ENCODE results near the gene IGF2BP1. TPM values are rescaled to one million over a fixed set of nuclear protein-coding genes. Genes with fewer than 3 reads are reported as not detected.

Gene IGF2BP1
- polyA plus RNA-seq, 1 of the 3 experiments (the other 2 are of a cell fraction): 0.05 TPM

GRCh38 chr17:49020609-49021008, 23.4 kb downstream of the IGF2BP1 start:
- Histone ChIP-seq H3K36me3 (replicated peaks in 1 of 2; ENCODE audit: control insufficient read depth in 1 of 2, insufficient read depth in 2 of 2, low read length in 1 of 2) (no peaks in the 10 kb centered on the region), H3K9me2 (no peaks in the 10 kb centered on the region), H3K27me3 (ENCODE audit: insufficient read depth) (peaks cover 76% of the 10 kb centered on the region), H3K4me2 (no peak overlapping the region), H3K9ac (no peak overlapping the region), H3K4me1 (ENCODE audit: control insufficient read depth in 1 of 2, insufficient read depth in 2 of 2, low read depth in 1 of 2, low read length in 1 of 2) (peaks cover 0 to 10% of the 10 kb centered on the region in 2 experiments; a peak in 2 of 4 replicates), H3K27ac (ENCODE audit: low read depth in 2 of 2, low read length in 1 of 2) (no peak overlapping the region), H3K9me3 (no peaks in the 10 kb centered on the region), H2AFZ (ENCODE audit: low read depth) (no peak overlapping the region), H3K4me3 (ENCODE audit: low read depth in 2 of 2, low read length in 1 of 2) (no peak overlapping the region), H4K20me1 (ENCODE audit: insufficient read depth) (no peaks in the 10 kb centered on the region), H3F3A (replicated peaks; ENCODE audit: insufficient read depth) (peaks cover 12% of the 10 kb centered on the region), H3K79me2 (ENCODE audit: insufficient read depth) (no peaks in the 10 kb centered on the region)
- WGBS (ENCODE audit: low lambda C conversion rate): 28% methylated on average over 8 of the region's 8 CpGs
- no peak for DNase-seq
- POLR2A ChIA-PET: no interaction called here
- CTCF ChIA-PET: interaction anchor here (0.8 to 3.8 kb wide), 5 partner anchors 13 to 296 kb away, joined by 3 to 37 read pairs (median 4); no protein-coding TSS in a partner anchor
- TF ChIP-seq SMC3 (IDR thresholded peaks at IDR 0.05; ENCODE audit: low read depth, low read length): no peak
- TF ChIP-seq FOSL2 (IDR thresholded peaks at IDR 0.05; ENCODE audit: borderline replicate concordance, low read depth): no peak
- TF ChIP-seq IRF3 (IDR thresholded peaks at IDR 0.05; ENCODE audit: low read depth, low read length): no peak
- no peak for TF ChIP-seq NFIC (IDR thresholded peaks at IDR 0.05; ENCODE audit: borderline replicate concordance)
- TF ChIP-seq JUND (IDR thresholded peaks at IDR 0.05): no peak
- no peak for TF ChIP-seq TEAD4 (IDR thresholded peaks at IDR 0.05; ENCODE audit: borderline replicate concordance, insufficient read depth)
- no peak for TF ChIP-seq RCOR1 (IDR thresholded peaks at IDR 0.05; ENCODE audit: low read length)
- no peak for TF ChIP-seq GATA2 (CRISPR knock-in tag; IDR thresholded peaks at IDR 0.05)
- no peak for TF ChIP-seq NRF1 (IDR thresholded peaks at IDR 0.05; ENCODE audit: low read depth, low read length)
- TF ChIP-seq EP300 (IDR thresholded peaks at IDR 0.05; ENCODE audit: borderline replicate concordance in 1 of 2, low read depth in 1 of 2, low read length in 1 of 2): no peak
- no peak for TF ChIP-seq MEF2A (IDR thresholded peaks at IDR 0.05; ENCODE audit: borderline replicate concordance, low read depth)
- TF ChIP-seq USF1 (IDR thresholded peaks at IDR 0.05; ENCODE audit: borderline replicate concordance, low read depth): no peak
- TF ChIP-seq TCF12 (IDR thresholded peaks at IDR 0.05): no peak
- no peak for TF ChIP-seq MXI1 (IDR thresholded peaks at IDR 0.05; ENCODE audit: low read depth, low read length)
- TF ChIP-seq CTCF (IDR thresholded peaks at IDR 0.05): no peak
- no peak for TF ChIP-seq RAD21 (IDR thresholded peaks at IDR 0.05; ENCODE audit: low read length)
- TF ChIP-seq REST (IDR thresholded peaks at IDR 0.05; ENCODE audit: low read depth, low read length): no peak
- no peak for TF ChIP-seq POLR2AphosphoS5 (IDR thresholded peaks at IDR 0.05; ENCODE audit: low read depth, low read length)

All from SK-N-SH (cell line).